GM18858 (cell line): ENCODE results near the gene CIRBP.
"Not testable (repeated sequence)": the region's sequence is repeated elsewhere in the genome, so short reads cannot be mapped to it uniquely, and the experiment has no call there.

Experiments
- ATAC-seq: cut with Tn5 transposase; IDR thresholded peaks from one replicate; pipeline ENCODE4 v1.9.1; 2021; ENCODE audit not compliant: unreplicated experiment

CIRBP gene

GRCh38 chr19:1243768-1244692 is 25.1 kb upstream of the CIRBP start:
- no peak for ATAC-seq

GRCh38 chr19:1244693-1245451 is 24.3 kb upstream of the CIRBP start:
- ATAC-seq = no peak

GRCh38 chr19:1245494-1246264 is 23.5 kb upstream of the CIRBP start:
- ATAC-seq = no peak

GRCh38 chr19:1246265-1247087 is 22.7 kb upstream of the CIRBP start:
- ATAC-seq = not testable (repeated sequence)

GRCh38 chr19:1247748-1248138 is 21.4 kb upstream of the CIRBP start:
- ATAC-seq = no peak

GRCh38 chr19:1248139-1248785 is 20.9 kb upstream of the CIRBP start, which contains the start of gene MIDN:
Gene MIDN, plus strand, starts transcription at chr19:1248583. Its CDS starts 1,714 bp downstream, at chr19:1250297.
- no peak for ATAC-seq

- ATAC-seq = no peak
Measured at GRCh38 chr19:1248786-1249297, 20.3 kb upstream of the CIRBP start.

GRCh38 chr19:1249298-1249989 is 19.7 kb upstream of the CIRBP start:
- no peak for ATAC-seq

- ATAC-seq = no peak
Measured at GRCh38 chr19:1249990-1250436, 19.1 kb upstream of the CIRBP start.

GRCh38 chr19:1250437-1251260 is 18.5 kb upstream of the CIRBP start:
- ATAC-seq = no peak

- no peak for ATAC-seq
Measured at GRCh38 chr19:1251330-1252220, 17.6 kb upstream of the CIRBP start.

GRCh38 chr19:1252221-1252820 is 16.8 kb upstream of the CIRBP start:
- ATAC-seq = no peak

- no peak for ATAC-seq
Measured at GRCh38 chr19:1252821-1253513, 16.2 kb upstream of the CIRBP start.

GRCh38 chr19:1253514-1254080 is 15.5 kb upstream of the CIRBP start:
- ATAC-seq = no peak

GRCh38 chr19:1254081-1254527 is 15.0 kb upstream of the CIRBP start:
- ATAC-seq = no peak
